ENCODE measurements around the gene FABP7. TPM values are rescaled to one million over a fixed set of nuclear protein-coding genes. Genes with fewer than 3 reads are reported as not detected.
"Not testable (repeated sequence)": the region's sequence is repeated elsewhere in the genome, so short reads cannot be mapped to it uniquely, and the experiment has no call there.

FABP7 gene
- total RNA-seq, 1 donor from 2014 or later = not detected

- no peaks in the 10 kb centered on the region for H3K4me1 ChIP-seq
- TF ChIP-seq CTCF (IDR thresholded peaks at IDR 0.05; ENCODE audit: borderline replicate concordance) = no peak
- no peak overlapping the region for H3K4me3 ChIP-seq
- no peak overlapping the region for H3K27ac ChIP-seq (replicated peaks)
- DNase-seq = no peak
- H3K27me3 ChIP-seq (ENCODE audit: low read depth) = peaks cover 17% of the 10 kb centered on the region
- no peaks in the 10 kb centered on the region for H3K9me3 ChIP-seq (replicated peaks)
- intact Hi-C loops (cut with micrococcal nuclease) = loop anchor here (5.0 kb wide), 1 partner anchor 91 kb away; no protein-coding TSS in a partner anchor
- H3K36me3 ChIP-seq = no peaks in the 10 kb centered on the region
Observed at GRCh38 chr6:122746688-122747087, 32.8 kb upstream of the FABP7 start.

- TF ChIP-seq CTCF (IDR thresholded peaks at IDR 0.05; ENCODE audit: borderline replicate concordance) = no peak
- Histone ChIP-seq H3K4me1 (no peaks in the 10 kb centered on the region), H3K36me3 (no peaks in the 10 kb centered on the region), H3K4me3 (no peak overlapping the region), H3K27me3 (ENCODE audit: low read depth) (peaks cover 16% of the 10 kb centered on the region), H3K27ac (replicated peaks) (no peak overlapping the region), H3K9me3 (replicated peaks) (no peaks in the 10 kb centered on the region)
- intact Hi-C loops (cut with micrococcal nuclease) = loop anchor here (5.0 kb wide), 1 partner anchor 90 kb away; no protein-coding TSS in a partner anchor
- DNase-seq = no peak
Observed at GRCh38 chr6:122747573-122747972, 31.9 kb upstream of the FABP7 start.

GRCh38 chr6:122748945-122749344, 30.6 kb upstream of the FABP7 start:
- not testable (repeated sequence) for H3K36me3 ChIP-seq; H3K4me1 ChIP-seq; H3K27ac ChIP-seq (replicated peaks); H3K9me3 ChIP-seq (replicated peaks); H3K27me3 ChIP-seq (ENCODE audit: low read depth); H3K4me3 ChIP-seq; DNase-seq
- intact Hi-C loops (cut with micrococcal nuclease) = loop anchor here (5.0 kb wide), 1 partner anchor 88 kb away; no protein-coding TSS in a partner anchor

GRCh38 chr6:122749451-122750050, 30.0 kb upstream of the FABP7 start:
- TF ChIP-seq CTCF (IDR thresholded peaks at IDR 0.05; ENCODE audit: borderline replicate concordance) = no peak
- intact Hi-C loops (cut with micrococcal nuclease) = loop anchor here (5.0 kb wide), 1 partner anchor 88 kb away; no protein-coding TSS in a partner anchor
- Histone ChIP-seq H3K9me3 (replicated peaks) (no peaks in the 10 kb centered on the region), H3K27me3 (ENCODE audit: low read depth) (peaks cover 5% of the 10 kb centered on the region), H3K27ac (replicated peaks) (no peak overlapping the region), H3K36me3 (no peaks in the 10 kb centered on the region), H3K4me1 (peaks cover 2% of the 10 kb centered on the region), H3K4me3 (no peak overlapping the region)
- no peak for DNase-seq

GRCh38 chr6:122751326-122751725, 28.2 kb upstream of the FABP7 start:
- Histone ChIP-seq H3K36me3 (no peaks in the 10 kb centered on the region), H3K4me1 (peaks cover 2% of the 10 kb centered on the region), H3K27me3 (ENCODE audit: low read depth) (peaks cover 6% of the 10 kb centered on the region), H3K9me3 (replicated peaks) (no peaks in the 10 kb centered on the region), H3K4me3 (no peak overlapping the region), H3K27ac (replicated peaks) (no peak overlapping the region)
- intact Hi-C loops (cut with micrococcal nuclease) = no loop called here
- no peak for DNase-seq
- no peak for TF ChIP-seq CTCF (IDR thresholded peaks at IDR 0.05; ENCODE audit: borderline replicate concordance)

GRCh38 chr6:122752459-122752858, 27.1 kb upstream of the FABP7 start:
- TF ChIP-seq CTCF (IDR thresholded peaks at IDR 0.05; ENCODE audit: borderline replicate concordance) = no peak
- no peak overlapping the region for H3K4me3 ChIP-seq
- DNase-seq = no peak
- H3K27ac ChIP-seq (replicated peaks) = no peak overlapping the region
- peaks cover 17% of the 10 kb centered on the region for H3K27me3 ChIP-seq (ENCODE audit: low read depth)
- no peaks in the 10 kb centered on the region for H3K36me3 ChIP-seq
- no peaks in the 10 kb centered on the region for H3K9me3 ChIP-seq (replicated peaks)
- intact Hi-C loops (cut with micrococcal nuclease) = no loop called here
- peaks cover 2% of the 10 kb centered on the region for H3K4me1 ChIP-seq
